Measurements from ENCODE around the gene LBH. TPM values are rescaled to one million over a fixed set of nuclear protein-coding genes. Genes with fewer than 3 reads are reported as not detected.

The LBH gene
- total RNA-seq, 1 donor from 2014 or later = 51.7 TPM

DNA sequence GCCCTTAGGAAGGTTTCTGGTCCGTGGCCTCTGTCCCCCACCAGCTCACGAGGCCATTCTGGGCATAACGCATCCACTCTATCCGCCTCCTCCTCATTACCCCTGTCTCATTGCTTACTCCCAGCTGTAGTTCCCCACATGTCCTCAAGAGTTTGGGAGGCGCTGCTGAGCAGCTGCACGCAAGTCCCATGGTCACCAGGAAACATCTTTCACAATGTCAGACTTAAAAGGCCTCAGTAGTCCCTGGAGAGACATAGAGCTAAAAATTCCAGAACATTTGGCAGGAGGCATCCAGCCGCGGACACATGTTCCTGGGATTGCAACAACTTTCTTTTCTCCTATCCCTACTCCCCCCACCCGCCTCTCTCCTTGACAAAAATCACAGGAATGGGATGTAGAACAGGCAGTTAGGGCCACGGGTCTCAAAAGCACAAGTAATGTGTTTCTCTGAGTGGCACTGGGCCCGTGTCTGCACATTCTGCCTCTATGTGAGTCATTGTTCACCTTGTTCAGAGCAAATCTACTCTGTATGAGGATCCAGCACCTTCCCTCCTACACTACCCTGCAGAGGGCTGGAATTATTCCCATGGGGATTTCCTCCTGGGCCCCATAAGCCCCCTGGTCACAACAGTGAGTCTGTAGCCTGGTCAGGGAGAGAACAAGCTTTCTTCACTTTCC is 8.1 kb downstream of the LBH start:
- Mint-ChIP-seq H3K4me3 (ENCODE audit: unreplicated experiment) (no peak overlapping the region), H3K36me3 (ENCODE audit: low read depth, unreplicated experiment) (peaks cover 44% of the 10 kb centered on the region), H3K9me3 (ENCODE audit: unreplicated experiment) (no peaks in the 10 kb centered on the region), H3K27ac (ENCODE audit: unreplicated experiment) (peak overlapping the region; percentile 4), H3K27me3 (ENCODE audit: low read depth, unreplicated experiment) (no peaks in the 10 kb centered on the region), H3K4me1 (ENCODE audit: low read depth, unreplicated experiment) (peaks cover 11% of the 10 kb centered on the region)
- Histone ChIP-seq H3K9ac (ENCODE audit: low read length) (no peak overlapping the region), H3K4me3 (ENCODE audit: insufficient read depth, low read depth, low read length) (no peak overlapping the region), H4K20me1 (ENCODE audit: insufficient read depth, low read length) (peaks cover 87% of the 10 kb centered on the region), H3K9me3 (ENCODE audit: insufficient read depth, low read depth, low read length) (no peaks in the 10 kb centered on the region), H3K4me1 (ENCODE audit: insufficient read depth, low read length) (peaks cover 14% of the 10 kb centered on the region), H3K27ac (ENCODE audit: low read depth, low read length) (no peak overlapping the region), H3K79me2 (ENCODE audit: insufficient read depth, low read length) (peaks cover 93% of the 10 kb centered on the region), H3K27me3 (ENCODE audit: insufficient read depth, low read length) (no peaks in the 10 kb centered on the region), H3K36me3 (ENCODE audit: insufficient read depth, low read length) (peaks cover 43% of the 10 kb centered on the region), H2AFZ (ENCODE audit: low read depth, low read length) (no peak overlapping the region), H3K4me2 (ENCODE audit: low read length) (no peak overlapping the region)
- no peak for TF ChIP-seq EZH2 (IDR thresholded peaks at IDR 0.05; ENCODE audit: insufficient read depth, low read length)
- TF ChIP-seq, protein P1, sequence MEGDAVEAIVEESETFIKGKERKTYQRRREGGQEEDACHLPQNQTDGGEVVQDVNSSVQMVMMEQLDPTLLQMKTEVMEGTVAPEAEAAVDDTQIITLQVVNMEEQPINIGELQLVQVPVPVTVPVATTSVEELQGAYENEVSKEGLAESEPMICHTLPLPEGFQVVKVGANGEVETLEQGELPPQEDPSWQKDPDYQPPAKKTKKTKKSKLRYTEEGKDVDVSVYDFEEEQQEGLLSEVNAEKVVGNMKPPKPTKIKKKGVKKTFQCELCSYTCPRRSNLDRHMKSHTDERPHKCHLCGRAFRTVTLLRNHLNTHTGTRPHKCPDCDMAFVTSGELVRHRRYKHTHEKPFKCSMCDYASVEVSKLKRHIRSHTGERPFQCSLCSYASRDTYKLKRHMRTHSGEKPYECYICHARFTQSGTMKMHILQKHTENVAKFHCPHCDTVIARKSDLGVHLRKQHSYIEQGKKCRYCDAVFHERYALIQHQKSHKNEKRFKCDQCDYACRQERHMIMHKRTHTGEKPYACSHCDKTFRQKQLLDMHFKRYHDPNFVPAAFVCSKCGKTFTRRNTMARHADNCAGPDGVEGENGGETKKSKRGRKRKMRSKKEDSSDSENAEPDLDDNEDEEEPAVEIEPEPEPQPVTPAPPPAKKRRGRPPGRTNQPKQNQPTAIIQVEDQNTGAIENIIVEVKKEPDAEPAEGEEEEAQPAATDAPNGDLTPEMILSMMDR (IDR thresholded peaks at IDR 0.05; ENCODE audit: insufficient read depth, low read depth, low read length) = peak; percentile 88
- FAIRE-seq (no peak), DNase-seq (ENCODE audit: low read depth) (no peak)

DNA sequence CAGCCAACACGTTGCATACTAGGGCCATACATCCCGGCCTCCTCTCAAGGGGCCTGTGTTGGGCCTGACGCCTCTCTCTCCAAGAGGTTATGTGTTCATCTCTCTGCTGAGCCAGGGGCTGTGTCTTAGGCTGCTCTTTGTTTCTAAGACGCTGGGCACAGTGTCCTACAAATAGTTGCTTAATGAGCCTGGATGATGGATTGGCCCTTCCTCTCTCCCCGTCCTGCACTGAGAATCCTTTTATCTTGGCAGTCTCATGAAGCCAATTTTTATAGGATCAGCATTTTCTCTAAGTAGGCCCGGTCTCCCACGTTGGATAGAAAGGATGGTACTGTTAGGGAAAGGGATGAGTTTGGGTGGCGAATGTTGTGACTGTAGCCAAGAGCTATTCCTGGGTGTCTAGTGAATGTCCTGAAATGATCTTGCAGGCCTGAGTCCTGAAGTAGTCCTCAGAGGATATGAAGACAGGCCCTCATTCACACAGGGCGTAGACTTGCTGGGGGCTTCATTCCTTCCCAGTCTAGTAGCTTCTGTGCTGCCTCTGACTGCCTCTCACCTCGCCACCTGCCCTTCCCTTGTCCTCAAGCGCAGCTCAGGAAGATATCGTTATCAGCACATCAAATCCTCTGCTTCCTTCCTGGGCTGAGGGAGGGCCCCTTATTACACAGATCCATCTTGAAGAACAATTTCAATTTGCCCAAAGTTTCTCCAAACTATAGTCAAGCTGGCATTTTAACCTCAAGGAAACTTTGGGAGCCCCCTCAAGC is 8.8 kb downstream of the LBH start:
- no peaks in the 10 kb centered on the region for H3K27me3 ChIP-seq (ENCODE audit: insufficient read depth, low read length)
- Mint-ChIP-seq H3K27me3 (ENCODE audit: low read depth, unreplicated experiment) (no peaks in the 10 kb centered on the region), H3K36me3 (ENCODE audit: low read depth, unreplicated experiment) (peaks cover 42% of the 10 kb centered on the region), H3K9me3 (ENCODE audit: unreplicated experiment) (no peaks in the 10 kb centered on the region), H3K4me3 (ENCODE audit: unreplicated experiment) (no peak overlapping the region), H3K27ac (ENCODE audit: unreplicated experiment) (peak overlapping the region; percentile 4), H3K4me1 (ENCODE audit: low read depth, unreplicated experiment) (peaks cover 6% of the 10 kb centered on the region)
- no peak overlapping the region for H3K9ac ChIP-seq (ENCODE audit: low read length)
- DNase-seq (ENCODE audit: low read depth) = no peak
- no peak overlapping the region for H3K4me3 ChIP-seq (ENCODE audit: insufficient read depth, low read depth, low read length)
- peaks cover 83% of the 10 kb centered on the region for H4K20me1 ChIP-seq (ENCODE audit: insufficient read depth, low read length)
- no peak overlapping the region for H3K4me2 ChIP-seq (ENCODE audit: low read length)
- H3K27ac ChIP-seq (ENCODE audit: low read depth, low read length) = no peak overlapping the region
- H3K36me3 ChIP-seq (ENCODE audit: insufficient read depth, low read length) = peaks cover 43% of the 10 kb centered on the region
- H3K4me1 ChIP-seq (ENCODE audit: insufficient read depth, low read length) = peaks cover 7% of the 10 kb centered on the region
- H2AFZ ChIP-seq (ENCODE audit: low read depth, low read length) = no peak overlapping the region
- no peaks in the 10 kb centered on the region for H3K9me3 ChIP-seq (ENCODE audit: insufficient read depth, low read depth, low read length)
- TF ChIP-seq, protein P1 (IDR thresholded peaks at IDR 0.05; ENCODE audit: insufficient read depth, low read depth, low read length) = no peak
- no peak for TF ChIP-seq EZH2 (IDR thresholded peaks at IDR 0.05; ENCODE audit: insufficient read depth, low read length)
- no peak for FAIRE-seq
- H3K79me2 ChIP-seq (ENCODE audit: insufficient read depth, low read length) = peaks cover 92% of the 10 kb centered on the region
